Stimulated activated CD4-positive, alpha-beta T cell treated with anti-CD3 and anti-CD28 coated beads, Interleukin-12 subunit alpha, Interleukin-12 subunit beta, amount 100 ng/mL, for 24 hours (primary cell): ENCODE measurements around the gene WDR86.

Experiments used
- DNase-seq, 2 experiments: peaks; one replicate each; pipeline ENCODE4 v3.0.0-alpha.2; 2020; ENCODE audit warnings: low read depth in 2 of 2

The WDR86 gene

DNA sequence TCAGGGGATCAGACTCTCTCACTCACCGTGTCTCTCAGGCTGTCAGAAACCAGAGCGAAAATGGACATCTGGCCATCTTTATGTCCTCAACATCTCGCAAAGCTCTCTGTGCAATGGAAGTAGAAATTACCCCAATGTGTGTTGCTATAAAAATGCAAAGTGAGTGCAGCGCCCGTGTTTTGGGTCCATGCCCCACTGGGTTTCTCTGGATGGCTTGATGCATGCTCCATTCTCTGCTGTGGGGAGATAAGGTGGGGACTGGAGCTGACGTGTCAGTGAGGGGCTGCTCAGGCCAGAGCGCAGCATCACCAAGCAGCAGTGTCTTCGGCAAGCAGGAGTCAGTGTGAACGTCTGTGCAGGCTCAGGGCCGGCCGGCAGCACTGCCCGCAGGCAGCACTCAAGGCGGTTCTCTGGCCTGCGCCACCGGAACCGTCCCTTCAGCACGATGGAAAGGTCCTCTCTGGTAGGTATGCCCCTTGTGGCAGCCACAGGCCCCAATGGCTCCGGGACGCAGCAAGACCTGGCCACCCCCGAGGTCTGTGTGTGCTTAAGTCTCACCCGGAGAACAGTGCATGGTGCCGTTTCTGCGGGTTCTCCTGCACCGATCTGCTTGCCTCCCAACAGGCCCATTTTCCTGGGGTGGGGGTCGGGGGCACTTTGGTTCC, 30.2 kb downstream of the WDR86 start:
- DNase-seq, result no peak

GRCh38 chr7:151379193-151379520, 30.7 kb downstream of the WDR86 start:
- no peak for DNase-seq

- no peak for DNase-seq
Measured at GRCh38 chr7:151378496-151379192, 31.2 kb downstream of the WDR86 start.

DNA sequence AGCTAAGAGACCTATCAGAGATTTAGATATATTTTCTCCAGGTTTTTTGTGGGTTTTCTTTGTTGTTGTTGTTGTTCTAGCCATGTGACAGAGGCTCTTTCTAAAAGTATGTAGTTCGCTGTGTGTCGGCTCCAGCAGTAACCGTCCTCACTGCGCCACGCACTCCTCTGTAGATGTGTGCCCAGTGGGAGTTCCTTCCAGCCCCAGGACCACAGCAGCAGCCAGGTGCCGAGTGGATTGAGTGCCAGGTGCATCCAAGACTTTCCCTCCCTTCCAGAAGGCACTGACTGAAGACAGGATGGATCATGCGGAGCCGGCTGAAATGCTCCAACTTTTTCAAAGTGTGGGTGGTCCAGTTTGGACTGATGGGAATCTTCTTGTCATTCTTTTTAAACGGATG, 31.8 kb downstream of the WDR86 start:
- DNase-seq, result no peak

DNA sequence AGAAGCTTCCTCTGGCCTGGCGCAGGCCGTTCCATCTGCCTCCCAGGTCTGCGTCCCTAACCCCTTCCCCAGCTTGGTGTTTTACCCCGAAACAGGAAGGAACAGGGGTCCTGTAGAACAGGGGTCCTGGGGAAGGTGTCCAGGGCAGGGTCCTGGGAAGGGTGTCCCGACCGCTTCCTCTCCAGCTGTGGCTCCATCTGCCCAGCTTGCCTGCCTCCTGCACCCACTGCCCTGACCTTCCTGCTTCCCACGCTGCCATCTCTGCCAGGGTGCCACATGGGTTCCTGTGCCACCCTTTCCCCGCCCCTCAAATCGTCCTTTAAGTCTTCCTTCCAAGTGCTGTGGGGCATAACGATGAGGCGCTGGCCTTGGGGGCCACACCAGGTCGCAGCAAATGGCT, 32.4 kb downstream of the WDR86 start:
- DNase-seq, result no peak

DNA sequence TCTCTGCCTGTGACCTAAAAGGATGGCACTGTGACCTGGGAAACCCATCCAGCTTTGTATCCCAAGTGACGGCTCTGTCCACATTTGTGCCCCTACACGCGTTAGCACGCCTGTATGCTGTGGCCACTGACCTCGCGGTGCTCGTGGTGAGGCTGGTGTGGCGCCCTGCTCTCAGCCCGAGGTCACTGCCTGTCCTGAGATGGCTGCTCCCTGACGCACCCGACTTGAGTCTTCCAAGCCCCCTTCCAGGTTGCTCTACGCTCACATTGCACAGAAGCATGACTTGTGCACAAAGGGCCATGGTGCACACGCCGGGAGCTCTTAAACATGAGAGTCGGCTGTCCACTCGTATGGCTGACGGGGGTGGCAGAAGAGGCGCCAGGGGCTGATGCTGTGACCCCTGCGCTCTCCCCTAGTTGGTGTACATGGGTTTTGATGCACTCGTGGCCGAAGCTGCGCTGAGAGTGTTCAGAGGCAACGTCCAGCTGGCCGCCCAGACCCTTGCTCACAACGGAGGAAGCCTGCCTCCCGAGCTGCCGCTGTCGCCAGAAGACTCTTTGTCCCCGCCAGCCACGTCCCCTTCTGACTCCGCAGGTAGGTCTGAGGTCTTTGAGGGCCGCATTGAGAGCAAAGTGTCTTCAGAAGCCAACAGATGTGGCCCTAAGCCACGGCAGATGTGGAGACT, 33.5 kb downstream of the WDR86 start:
- no peak for DNase-seq

- no peak for DNase-seq
Measured at GRCh38 chr7:151375530-151376217, 34.2 kb downstream of the WDR86 start.

GRCh38 chr7:151374726-151375125, 35.1 kb downstream of the WDR86 start:
- DNase-seq, result no peak

DNA sequence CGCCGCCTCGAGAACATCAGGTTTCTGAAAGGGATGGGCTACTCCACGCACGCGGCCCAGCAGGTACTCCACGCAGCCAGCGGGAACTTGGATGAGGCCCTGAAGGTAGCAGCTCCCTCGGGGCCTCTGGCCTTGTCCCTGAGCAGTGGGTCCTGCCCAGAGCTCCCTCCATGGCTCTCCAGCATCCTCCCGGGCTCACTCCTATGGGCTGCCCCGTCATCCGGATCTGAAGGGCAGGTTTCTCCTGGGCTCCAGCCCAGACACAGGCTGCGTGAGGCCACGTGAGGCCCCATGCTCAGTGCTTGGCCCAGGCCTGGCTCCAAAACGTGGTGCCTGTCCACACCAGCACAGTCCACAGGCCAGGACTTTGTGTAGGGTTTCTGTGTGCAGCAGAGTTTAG, 35.7 kb downstream of the WDR86 start:
- no peak for DNase-seq

DNA sequence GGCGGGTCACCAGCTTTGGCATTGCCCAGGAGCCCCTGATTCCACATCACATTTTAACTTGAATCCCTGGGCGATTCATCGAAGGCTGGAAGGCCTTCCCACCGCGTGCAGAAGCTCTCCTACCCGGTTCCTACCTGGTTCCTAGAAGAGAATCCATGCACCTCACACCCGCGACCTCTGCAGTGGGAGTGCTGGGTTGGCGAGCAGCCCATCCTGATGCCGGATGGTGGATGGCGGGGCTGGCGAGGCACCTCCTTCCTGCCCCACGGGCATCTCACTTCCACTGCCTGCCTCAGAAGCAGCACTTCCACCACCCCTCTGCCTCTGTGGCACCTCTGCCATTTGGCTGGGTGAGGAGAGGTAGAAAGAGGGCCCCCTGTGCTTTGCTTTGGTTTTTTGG, 36.2 kb downstream of the WDR86 start:
- DNase-seq, result no peak

GRCh38 chr7:151372612-151373265, 37.1 kb downstream of the WDR86 start:
- no peak for DNase-seq

- no peak for DNase-seq
Measured at GRCh38 chr7:151371266-151371665, 38.6 kb downstream of the WDR86 start.

DNA sequence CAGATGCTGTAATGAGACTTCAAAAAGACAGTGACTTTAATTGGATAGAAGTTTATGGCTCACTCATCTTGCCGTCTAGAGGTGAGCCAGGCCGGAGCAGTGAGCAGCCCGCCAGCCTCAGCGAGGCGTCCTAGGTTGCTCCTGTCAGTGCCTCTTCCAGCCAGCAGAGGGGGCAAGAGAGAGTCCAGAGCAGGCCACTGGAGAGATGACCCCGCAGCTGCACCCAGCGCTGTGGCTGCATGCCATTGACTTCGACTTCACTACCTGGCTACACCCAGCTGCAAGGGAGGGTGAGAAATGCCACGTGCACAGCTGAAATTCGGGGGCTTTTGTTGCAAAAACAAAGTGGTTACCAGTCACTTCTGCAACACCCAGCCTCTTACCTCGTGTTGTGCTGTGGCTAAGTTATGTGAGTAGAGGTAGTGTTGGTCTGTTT, 41.7 kb downstream of the WDR86 start:
- DNase-seq, result peak; percentile 58 to 74

DNA sequence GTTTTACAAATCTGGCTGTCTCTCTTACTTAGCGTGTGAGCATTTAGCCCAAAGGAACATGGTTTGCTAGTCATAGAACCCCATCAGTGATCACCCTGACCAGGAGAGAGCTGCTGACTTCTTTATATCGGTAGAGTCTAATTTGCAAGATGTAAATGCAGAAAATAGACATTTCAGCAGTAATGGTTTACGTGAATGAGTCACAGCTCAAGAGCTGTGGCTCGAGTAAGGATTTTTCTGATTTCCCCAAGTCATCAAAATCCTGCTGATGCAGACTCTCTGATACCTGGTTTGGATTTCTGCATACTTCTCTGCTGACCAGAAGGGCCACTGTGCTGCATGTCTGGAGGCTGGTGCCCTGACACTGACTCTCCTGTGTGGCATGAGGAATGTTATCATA, 42.6 kb downstream of the WDR86 start:
- no peak for DNase-seq

GRCh38 chr7:151366880-151367222, 43.0 kb downstream of the WDR86 start:
- DNase-seq, result no peak

DNA sequence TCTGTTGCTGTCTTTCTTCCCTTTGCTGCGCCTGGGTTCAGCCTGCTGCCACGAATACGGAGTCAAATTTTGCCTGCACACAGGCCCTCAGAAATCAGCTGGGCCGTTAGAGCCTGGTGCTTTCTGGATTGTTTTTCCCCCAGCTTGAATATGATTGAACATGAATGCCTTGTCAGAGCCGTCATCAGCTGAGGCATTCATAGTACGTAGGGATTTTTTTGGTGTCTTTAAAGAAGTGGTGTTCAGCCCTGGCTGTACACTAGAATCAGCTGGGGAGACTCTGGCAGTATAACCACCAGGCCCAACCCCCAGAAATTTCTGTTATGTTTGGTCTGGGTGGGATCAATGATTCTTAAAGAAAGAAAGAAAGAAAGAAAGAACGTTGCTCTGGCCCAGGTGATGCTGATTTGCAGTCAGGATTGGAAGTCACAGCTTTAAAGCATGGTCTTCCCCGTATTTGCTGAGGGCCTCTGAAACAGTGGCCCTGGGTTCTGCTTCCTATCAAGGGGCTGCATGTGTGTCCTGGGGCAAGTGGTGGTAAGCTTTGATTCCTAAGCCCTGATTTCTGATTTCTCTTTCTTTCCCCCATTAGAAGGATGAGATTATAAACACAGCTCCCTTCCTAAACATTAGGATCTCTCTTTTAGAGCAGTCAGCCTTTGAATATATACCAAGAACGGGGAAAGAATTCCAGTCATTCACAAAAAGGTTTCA, 43.5 kb downstream of the WDR86 start:
- DNase-seq, result no peak

DNA sequence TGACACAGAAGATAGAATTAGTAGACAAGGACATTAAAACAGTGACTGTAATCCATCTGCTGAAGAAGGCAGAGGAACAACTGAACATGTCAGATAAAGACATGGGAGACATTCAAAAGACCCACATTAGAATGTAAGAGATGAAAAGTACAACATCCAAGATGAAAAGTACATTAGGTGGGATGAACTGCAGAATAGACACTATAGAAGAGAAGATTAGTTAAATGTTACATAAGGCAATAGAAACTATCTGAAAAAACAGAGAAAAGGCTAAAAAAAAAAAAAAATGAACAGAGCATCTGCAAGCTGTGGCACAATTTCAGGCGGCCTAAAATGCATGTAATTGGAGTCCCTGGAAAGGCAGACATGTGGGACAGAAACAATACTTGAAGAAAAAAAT, 46.7 kb downstream of the WDR86 start:
- no peak for DNase-seq

DNA sequence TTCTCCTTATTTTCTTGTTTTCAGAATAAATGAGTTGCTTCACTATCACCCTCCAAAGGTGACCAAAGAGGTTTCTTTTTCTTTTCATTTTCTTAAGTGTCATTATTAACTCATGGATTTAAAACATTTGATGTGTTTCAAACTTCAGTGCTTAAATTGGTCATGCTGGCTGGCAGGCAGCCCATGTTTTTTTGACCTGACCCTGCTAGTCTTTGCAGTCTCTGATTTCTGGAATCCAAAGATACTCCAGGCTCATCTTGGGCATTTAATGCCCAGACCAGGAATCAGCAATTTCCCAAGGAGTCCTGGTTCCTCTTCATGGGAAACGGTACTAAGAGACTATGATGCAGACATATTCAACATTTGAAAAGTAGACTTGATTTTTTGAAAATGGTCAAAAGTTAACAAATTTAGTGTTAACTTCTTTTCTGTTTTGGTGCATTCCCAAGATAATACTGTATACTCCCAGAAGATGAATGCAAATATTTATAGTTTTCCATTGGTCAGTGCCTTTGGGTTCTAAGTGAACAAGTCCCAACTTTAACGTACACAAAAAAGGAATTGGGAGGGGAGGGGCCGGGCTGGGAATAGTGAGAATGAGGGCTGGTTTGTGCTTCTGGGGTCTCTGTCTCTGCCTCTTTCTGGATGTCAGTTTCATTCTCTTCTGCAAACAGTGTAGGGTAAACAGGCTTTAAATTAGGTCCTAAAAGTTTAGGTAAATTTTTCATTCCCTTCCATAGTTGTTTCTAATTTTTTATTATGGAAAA, 48.5 kb downstream of the WDR86 start:
- DNase-seq, result no peak

DNA sequence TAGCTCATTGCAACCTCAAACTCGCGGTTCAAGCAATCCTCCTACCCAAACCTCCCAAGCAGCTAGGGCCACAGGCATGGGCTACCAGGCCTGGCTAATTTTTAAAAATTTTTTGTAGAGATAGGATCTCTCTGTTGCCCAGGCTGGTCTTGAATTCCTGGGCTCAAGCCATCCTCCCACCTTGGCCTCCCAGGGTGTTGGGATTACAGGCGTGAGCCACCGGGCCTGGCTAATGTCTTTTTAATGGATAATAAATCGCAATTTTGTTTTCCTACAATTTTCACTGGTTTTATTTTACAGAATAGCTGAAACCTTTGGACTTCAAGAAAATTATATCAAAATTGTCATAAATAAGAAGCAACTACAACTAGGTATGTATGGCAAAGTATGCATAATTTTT, 57.3 kb downstream of the WDR86 start:
- DNase-seq, result no peak

- DNase-seq, result peak; percentile 26 to 34
Measured at GRCh38 chr7:151351967-151352366, 57.9 kb downstream of the WDR86 start.

DNA sequence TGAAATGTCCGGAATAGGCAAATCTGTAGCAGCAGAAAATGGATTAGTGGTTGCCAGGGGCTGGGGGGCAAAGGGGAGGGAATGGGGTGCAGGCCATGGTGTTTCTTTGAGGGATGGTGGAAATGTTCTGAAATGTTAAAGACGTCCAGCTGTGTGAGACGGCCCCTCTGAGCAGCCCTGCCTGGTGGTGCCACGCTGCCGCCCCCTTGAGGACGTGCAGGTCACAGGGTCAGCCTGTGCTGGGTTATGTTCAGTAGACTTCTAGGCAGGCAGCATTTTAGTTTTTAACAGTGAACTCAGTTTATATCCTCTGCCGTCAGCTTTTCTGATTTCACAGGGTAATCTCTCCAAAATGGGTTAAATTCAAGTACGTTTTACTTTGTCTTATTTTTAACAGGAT, 58.8 kb downstream of the WDR86 start:
- DNase-seq, result peak; percentile 21 to 45
